GM12872 (cell line): ENCODE measurements around the gene RICTOR.

Experiments
- CTCF ChIP-seq: IDR thresholded peaks from 3 replicates; pipeline ENCODE4 v1.5.1; 2011; ENCODE audit warnings: low read depth, mild to moderate bottlenecking, low read length, moderate library complexity; ENCODE audit not compliant: insufficient read depth

Gene RICTOR

DNA sequence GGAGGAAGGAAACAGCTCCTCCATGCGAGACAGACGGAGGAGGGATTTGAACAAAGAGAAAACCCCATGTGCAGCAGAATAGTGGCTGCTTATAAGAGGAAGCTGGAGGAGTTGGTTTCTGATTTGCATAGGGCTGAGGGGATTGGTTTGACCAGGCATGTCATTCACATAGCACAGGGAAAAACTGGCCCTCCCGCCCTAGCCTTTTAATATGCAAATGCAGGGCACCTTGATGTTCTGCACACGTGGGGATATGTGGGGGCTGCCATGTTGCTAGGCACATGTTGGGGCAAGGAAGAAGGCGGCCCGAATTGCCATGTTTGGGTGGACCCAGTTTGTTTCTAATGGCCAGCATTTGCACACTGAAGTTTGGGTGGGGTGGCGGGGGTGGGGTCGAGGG, 186.2 kb downstream of the RICTOR start:
- no peak for TF ChIP-seq CTCF
